H54 (cell line): ENCODE results near the gene SBK1.

ENCODE experiments used
- DNase-seq: peaks from one replicate; pipeline ENCODE4 v3.0.0; 2011; ENCODE audit warnings: low spot score, mixed read lengths; ENCODE audit not compliant: insufficient read length
- FAIRE-seq: peaks from 3 replicates; lab custom pipeline; 2011; peaks lifted over from hg19 to GRCh38; lab: Jason Lieb, UNC
- POLR2A ChIP-seq: IDR thresholded peaks from 2 replicates; pipeline ENCODE4 v1.6.1; 2011; ENCODE audit warnings: low read depth, mild to moderate bottlenecking, low read length

SBK1 gene

DNA sequence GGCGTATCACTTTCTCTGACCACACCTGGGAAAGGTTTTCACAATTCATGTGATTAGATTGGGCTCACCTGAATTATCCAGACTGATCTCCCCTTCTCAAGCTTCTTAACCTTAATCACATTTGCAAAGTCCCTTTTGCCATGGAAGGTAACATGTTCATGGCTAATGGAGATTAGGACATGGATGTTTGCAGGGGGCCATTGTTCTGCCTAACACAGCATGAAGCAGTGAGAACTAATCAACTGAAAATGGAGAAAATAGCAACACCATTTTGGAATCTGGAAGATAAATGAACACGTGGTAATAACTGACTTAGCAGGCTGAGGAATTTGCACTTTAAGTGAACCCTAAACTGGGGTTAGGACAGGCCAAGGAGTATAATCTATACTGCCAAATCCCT, 25.0 kb upstream of the SBK1 start:
- FAIRE-seq = no peak
- no peak for DNase-seq
- TF ChIP-seq POLR2A = no peak

DNA sequence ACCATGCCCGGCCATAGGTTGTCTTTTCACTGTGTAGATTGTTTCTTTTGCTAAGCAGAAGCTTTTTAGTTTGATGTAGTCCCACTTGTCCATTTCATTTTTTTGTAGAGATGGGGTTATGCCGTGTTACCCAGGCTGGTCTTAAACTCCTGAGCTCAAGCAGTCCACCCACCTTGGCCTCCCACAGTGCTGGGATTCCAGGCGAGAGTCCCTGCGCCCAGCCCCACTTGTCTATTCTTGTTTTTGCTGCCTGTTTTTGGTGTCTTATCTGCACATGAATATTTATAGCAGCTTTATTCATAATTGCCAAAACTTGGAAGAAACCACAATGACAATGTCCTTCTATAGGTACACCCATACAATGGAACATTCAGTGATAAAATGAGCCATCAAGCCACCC, 18.8 kb upstream of the SBK1 start:
- no peak for TF ChIP-seq POLR2A
- no peak for DNase-seq
- FAIRE-seq = no peak

DNA sequence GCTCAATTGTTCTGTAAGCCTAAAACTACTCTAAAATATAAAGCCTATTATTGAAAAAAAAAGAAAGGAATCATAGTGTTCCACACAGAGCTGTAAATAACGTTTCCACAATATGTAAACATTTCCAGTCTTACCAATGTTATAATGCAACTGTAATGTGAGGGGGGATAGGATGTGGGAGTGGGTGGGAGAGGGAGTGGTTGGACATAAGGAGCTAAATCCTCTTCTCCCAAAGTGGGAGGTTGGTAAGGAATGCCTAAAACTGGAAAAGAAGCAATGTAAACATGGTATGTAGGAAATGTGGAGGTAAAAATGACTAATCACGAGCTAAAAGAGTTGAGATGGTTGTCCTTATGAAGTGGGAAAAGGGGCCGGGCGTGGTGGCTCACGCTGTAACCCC, 17.6 kb upstream of the SBK1 start:
- FAIRE-seq = no peak
- TF ChIP-seq POLR2A = no peak
- no peak for DNase-seq

DNA sequence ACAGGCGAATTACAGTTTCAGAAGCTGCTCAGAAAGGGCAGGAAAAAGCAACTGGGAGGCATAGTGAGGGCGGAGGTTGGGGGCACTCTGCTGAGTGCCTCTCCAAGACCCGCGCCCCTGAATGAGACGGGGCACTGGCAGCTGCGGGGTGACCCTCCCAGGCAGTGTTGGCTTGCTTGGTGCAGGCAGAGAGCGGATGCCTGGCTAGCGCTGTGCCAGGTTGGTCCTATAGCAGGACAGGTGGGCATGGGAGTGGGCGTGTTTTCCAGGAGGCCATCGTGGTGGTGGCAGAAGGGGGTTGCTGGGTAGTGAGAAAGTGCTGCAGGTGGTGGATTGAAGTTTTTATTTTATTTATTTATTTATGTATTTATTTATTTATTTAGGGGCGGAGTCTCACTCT, 16.0 kb upstream of the SBK1 start:
- no peak for TF ChIP-seq POLR2A
- DNase-seq (no peak), FAIRE-seq (no peak)

DNA sequence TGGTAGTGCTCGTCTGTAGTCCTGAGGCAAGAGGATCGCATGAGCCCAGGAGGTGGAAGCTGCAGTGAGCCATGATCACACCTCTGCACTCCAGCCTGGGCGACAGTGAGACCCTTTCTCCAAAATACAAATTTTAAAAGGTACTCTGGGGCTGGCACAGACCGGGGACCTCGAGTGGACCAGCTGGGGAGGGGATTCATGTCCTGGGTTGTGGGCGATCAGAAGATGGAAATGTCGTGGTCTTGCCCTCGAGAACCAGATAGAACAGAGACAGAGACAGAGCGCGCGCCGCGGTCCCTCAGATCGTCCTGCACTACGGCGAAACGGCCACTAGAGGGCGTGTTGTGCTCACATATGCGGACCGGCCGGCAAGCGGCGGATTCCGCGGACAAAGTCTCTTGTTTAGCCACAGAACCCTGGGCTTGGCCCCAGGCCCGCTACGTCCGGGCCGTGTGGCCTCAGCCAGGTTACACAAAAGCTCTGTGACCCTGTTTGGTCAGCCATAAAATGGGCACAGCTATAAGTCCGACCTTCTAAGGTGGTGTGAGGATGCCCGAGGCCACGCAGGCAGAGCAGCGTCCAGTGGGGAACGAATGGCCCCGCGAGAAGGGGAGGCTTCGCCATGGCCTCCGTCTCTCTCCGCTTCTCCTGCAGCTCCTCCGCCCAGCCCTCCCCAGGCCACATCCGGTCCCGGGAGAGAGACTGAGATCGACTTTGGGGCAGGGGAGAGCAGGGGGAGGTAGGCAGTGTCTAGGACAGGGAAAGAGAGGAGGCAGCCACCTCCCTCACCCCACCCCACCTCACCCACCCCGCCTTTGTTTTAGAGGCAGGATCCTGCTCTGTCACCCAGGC, 14.6 kb upstream of the SBK1 start:
- FAIRE-seq (peak; percentile 58), DNase-seq (peak; percentile 71)
- TF ChIP-seq POLR2A = no peak

DNA sequence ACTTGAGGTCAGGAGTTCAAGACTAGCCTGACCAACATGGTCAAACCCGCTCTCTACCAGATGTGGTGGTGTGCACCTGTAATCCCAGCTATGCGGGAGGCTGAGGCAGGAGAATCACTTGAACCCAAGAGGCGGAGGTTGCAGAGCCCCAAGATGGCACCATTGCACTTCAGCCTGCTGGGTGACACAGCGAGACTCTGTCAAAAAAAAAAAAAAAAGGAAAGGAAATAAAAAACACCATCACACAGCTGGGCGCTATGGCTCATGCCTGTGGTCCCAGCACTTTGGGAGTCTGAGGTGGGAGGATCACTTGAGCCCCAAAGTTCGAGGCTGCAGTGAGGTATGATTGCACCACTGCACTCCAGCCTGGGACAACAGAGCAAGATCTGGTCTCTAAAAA, 13.3 kb upstream of the SBK1 start:
- FAIRE-seq (no peak), DNase-seq (no peak)
- TF ChIP-seq POLR2A = no peak

DNA sequence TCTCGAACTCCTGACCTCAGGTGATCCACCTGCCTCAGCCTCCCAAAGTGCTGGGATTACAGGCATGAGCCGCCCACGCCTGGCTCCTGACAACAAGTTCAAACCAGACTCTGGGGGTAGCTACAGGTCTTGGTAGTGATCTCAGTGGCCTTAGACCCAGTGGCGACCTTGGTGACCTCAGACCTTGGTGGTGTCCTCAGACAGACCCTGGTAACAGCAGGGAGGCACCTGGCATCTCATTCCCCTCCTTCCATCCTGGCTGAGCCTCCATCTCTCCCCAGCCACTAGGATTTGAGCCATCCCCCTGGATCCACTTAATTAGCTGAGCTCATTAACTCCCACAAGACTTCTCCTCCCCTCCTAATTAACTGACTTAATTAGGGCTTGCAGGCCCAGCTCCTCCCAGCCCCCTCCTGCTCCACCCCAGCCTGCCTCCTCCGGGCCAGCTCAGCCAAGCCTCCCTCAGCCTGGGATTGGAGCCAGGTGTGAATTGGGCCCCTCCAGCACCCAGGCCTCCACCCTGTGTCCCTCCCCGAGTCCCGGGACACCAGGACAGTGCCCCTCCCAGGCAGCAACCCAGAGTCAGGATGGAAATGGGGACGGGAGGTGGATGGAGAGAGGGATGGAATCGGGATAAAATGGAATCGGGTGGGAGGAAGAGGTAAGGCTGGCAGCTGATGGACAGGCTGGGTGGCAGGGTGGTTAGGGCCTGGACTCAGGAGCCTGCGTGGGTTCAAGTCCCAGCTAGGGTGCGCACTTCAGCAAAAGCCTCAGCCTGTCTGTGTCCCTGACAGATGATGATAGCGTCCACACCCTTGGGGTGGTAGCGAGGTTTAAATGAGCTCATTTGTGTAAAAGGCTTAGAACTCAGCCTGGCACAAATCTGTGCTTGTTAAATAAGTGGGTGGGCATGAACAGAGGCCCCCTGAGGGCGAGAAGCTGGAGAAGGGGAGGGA, 11.2 kb upstream of the SBK1 start:
- TF ChIP-seq POLR2A = no peak
- DNase-seq (no peak), FAIRE-seq (no peak)

DNA sequence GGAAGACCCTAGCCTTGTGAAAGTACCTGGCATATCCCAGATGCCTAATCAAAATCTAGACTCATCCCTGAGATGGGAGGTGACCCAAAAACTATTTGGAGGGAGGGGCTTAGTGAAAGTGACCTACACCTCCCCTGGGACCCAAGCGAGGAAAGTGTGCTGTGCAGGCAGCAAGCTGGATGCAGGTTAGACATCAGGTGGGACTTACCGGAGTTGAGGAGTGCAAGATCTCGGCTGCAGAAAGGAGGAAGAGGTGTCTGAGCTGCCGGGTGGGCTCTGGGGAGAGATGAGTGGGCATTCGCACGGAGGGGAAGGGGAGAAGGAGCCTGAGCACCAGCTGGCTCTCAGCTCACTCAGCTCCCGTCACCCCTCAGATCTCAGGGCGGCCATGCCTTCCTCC, 10.3 kb upstream of the SBK1 start:
- FAIRE-seq (no peak), DNase-seq (no peak)
- no peak for TF ChIP-seq POLR2A

DNA sequence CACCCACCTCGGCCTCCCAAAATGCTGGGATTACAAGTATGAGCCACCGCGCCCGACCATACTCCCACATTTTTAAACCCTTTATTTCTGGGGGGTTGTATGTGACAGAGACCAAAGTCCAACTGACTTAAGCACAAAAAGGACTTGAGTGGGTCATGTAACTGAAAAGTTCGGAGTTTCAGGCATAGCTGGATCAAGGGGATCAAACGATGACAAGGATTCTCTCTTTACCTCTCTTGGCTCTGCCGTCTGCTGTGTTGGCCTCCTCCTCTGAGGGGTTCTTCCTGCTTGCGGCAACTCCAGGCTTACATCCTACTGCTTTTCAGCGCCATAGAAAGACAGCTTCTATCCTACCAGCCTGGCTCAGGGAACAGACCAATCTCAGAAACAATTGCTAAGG, 9.2 kb upstream of the SBK1 start:
- DNase-seq (no peak), FAIRE-seq (no peak)
- TF ChIP-seq POLR2A = no peak

DNA sequence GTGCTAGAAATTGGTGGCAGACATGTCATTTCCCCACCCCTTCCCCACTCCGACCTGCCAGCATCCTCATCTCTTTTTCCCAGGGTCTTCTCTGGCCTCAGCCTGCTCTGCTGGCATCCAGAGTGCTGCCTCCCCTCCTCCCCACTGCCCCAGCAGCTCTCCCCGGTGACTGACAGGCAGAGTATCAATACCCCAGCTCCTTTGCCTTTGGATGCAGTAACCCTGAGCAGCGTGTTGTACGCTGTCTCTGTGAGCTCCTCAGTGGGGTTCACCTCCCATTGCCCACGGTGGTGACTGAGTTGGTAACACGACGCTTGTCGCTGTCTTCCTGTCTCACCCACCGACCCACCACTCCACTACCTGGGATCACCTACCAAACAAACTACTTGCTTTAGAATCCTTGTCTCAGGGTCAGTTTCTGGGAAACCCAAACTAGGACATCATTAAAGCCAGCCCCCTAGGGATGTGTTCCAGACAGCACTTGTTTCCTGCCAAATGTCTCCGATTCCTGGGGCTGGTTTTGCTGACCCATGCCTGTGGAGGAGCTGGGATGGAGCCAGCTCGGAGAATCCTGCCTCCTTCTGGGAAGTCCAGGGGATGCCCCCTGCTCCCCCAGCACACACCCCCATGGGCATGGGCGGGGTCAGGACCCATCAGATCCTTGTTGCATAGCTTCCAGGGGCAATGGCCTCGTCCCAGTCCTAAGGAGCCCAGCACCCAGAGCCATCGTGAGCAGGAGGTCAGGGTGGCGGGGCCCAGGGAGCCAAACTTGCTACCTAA, 8.3 kb upstream of the SBK1 start:
- DNase-seq (no peak), FAIRE-seq (no peak)
- TF ChIP-seq POLR2A = no peak

DNA sequence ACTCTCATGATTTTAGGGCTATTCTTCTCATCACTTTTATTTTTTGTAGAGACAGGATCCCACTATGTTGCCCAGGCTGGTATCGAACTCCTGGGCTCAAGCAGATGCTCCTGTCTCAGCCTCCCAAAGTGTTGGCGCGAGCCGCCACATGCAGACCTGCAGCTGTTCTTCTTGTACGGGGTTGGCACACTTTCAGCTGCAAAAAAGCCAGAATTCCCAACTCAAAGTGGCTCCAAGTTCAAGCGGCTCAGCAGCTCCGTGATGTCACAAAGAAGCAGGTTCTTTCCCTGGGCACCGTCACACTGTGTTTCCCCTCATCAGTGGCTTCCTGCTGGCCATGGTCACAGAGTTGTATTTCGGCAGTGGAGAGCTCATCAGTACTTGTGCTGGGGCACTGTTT, 6.7 kb upstream of the SBK1 start:
- FAIRE-seq = no peak
- no peak for TF ChIP-seq POLR2A
- no peak for DNase-seq

DNA sequence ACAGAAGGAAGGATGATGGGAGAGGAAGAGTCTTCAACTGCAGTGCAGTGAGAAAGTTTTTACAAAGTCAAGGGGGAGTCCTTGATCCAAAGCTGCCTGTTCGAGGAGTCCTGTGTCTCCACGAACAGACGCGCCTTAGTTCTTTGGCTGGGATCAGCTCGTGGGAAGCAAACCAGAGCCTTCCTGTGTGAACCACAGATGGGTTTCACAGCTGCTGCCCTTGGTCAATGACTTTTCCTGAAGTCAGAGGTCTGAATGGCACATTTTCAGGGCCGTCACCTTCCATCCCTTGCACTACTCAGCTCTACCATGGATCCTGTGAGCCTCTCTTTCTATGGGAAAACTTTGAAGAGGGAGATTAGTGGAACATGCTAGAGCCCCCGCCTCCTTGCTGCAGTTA, 4.2 kb upstream of the SBK1 start:
- no peak for FAIRE-seq
- no peak for TF ChIP-seq POLR2A

DNA sequence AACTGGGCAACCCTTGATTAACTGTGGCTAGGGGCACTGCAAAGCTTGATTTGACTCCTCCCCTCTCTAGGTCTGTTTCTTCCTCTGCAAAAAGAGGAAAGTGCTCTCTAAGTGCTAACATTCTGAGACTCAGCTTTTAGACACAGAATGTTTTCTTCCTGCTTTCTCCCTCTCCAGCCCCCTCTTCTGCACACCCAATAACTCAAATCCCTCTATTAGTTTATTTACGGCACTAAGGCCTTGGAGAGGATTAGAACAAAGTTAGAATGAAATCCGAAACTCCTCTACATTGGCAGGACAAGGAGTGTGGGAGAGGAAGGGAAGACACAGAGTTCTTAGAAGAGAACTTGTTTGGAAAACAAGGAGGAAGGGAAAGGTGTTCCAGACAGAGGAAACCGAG, 3.3 kb upstream of the SBK1 start:
- DNase-seq (no peak), FAIRE-seq (no peak)
- TF ChIP-seq POLR2A = no peak

More for the DNA sequence above, 4.2 kb upstream of the SBK1 start:
- no peak for DNase-seq
